HEK293 (cell line): ENCODE data around the gene HPSE2.

Experiments used
- CTCF ChIA-PET: fragments of 350-600 bp; formaldehyde crosslinking; extraction: SDS; loops from one replicate; lab custom pipeline; 2021; ENCODE audit warnings: antibody characterized with exemption; lab: Yijun Ruan, JAX
- POLR2A ChIA-PET: fragments of 300-600 bp; formaldehyde crosslinking; extraction: SDS; loops from one replicate; lab custom pipeline; 2020; ENCODE audit warnings: antibody characterized with exemption, inconsistent platforms; lab: Yijun Ruan, JAX
- H3K27ac ChIP-seq: fragments of 200-500 bp; sonication (Bioruptor generic); 2 replicates; pipeline ENCODE4 v1.5.1; 2014; ENCODE audit warnings: low read depth, low read length, control low read depth, inconsistent platforms; ENCODE audit errors: extremely low read depth
- H3K36me3 ChIP-seq, 2 experiments: fragments of 200-500 bp in 1 of 2; sonication (Bioruptor generic) in 1 of 2; 1 replicate in 1 of 2; 2 replicates in 1 of 2; pipeline ENCODE4 v1.5.1; 2014 to 2017; ENCODE audit warnings: inconsistent platforms in 2 of 2, low read length in 2 of 2; ENCODE audit not compliant: control insufficient read depth in 2 of 2, insufficient read depth in 1 of 2
- H3K4me1 ChIP-seq: fragments of 200-500 bp; sonication (Bioruptor generic); 2 replicates; pipeline ENCODE4 v1.5.1; 2014; ENCODE audit warnings: mild to moderate bottlenecking, low read length, inconsistent platforms; ENCODE audit not compliant: control insufficient read depth, insufficient read depth
- H3K4me3 ChIP-seq: 2 replicates; pipeline ENCODE4 v1.5.1; 2011; ENCODE audit warnings: low read depth, mild to moderate bottlenecking, control low read depth, low read length, moderate library complexity
- H3K9me3 ChIP-seq: fragments of 200-500 bp; sonication (Bioruptor generic); 2 replicates; pipeline ENCODE4 v1.5.1; 2014; ENCODE audit warnings: low read depth, low read length, inconsistent platforms; ENCODE audit not compliant: control insufficient read depth, insufficient read depth
- HOXA7 ChIP-seq: sonication (generic); formaldehyde crosslinking; IDR thresholded peaks from 2 replicates; pipeline ENCODE4 v1.8.1; 2022; ENCODE audit warnings: missing genetic modification reagents, borderline replicate concordance
- KLF10 ChIP-seq: fragments of 450-650 bp; IDR thresholded peaks from 2 replicates; pipeline ENCODE4 v1.5.1; 2018; ENCODE audit warnings: missing biosample characterization, mild to moderate bottlenecking, missing genetic modification characterization
- KLF16 ChIP-seq: fragments of 450-650 bp; formaldehyde crosslinking; IDR thresholded peaks from 2 replicates; pipeline ENCODE4 v1.5.1; 2017; ENCODE audit warnings: missing biosample characterization, missing genetic modification characterization
- RBAK ChIP-seq: fragments of 450-650 bp; formaldehyde crosslinking; IDR thresholded peaks from 2 replicates; pipeline ENCODE4 v1.5.1; 2016; ENCODE audit warnings: missing biosample characterization, missing genetic modification characterization
- WT1 ChIP-seq: fragments of 450-650 bp; formaldehyde crosslinking; IDR thresholded peaks from 2 replicates; pipeline ENCODE4 v1.5.1; 2016; ENCODE audit warnings: missing biosample characterization, missing genetic modification characterization
- ZBTB1 ChIP-seq: fragments of 450-650 bp; formaldehyde crosslinking; IDR thresholded peaks from 2 replicates; pipeline ENCODE4 v1.5.1; 2016; ENCODE audit warnings: missing biosample characterization, missing genetic modification characterization
- ZBTB20 ChIP-seq: fragments of 450-650 bp; formaldehyde crosslinking; IDR thresholded peaks from 2 replicates; pipeline ENCODE4 v1.5.1; 2016; ENCODE audit warnings: missing biosample characterization, missing genetic modification characterization
- ZBTB21 ChIP-seq: fragments of 450-650 bp; formaldehyde crosslinking; IDR thresholded peaks from 2 replicates; pipeline ENCODE4 v1.5.1; 2017; ENCODE audit warnings: missing biosample characterization, missing genetic modification characterization
- ZBTB8A ChIP-seq: fragments of 450-650 bp; formaldehyde crosslinking; IDR thresholded peaks from 2 replicates; pipeline ENCODE4 v1.5.1; 2016; ENCODE audit warnings: missing biosample characterization, missing genetic modification characterization
- ZEB2 ChIP-seq: fragments of 450-650 bp; formaldehyde crosslinking; IDR thresholded peaks from 2 replicates; pipeline ENCODE4 v1.5.1; 2016; ENCODE audit warnings: missing biosample characterization, missing genetic modification characterization
- ZNF10 ChIP-seq: fragments of 450-650 bp; formaldehyde crosslinking; IDR thresholded peaks from 2 replicates; pipeline ENCODE4 v1.5.1; 2017; ENCODE audit warnings: missing biosample characterization, missing genetic modification characterization
- ZNF175 ChIP-seq: fragments of 450-650 bp; formaldehyde crosslinking; IDR thresholded peaks from 2 replicates; pipeline ENCODE4 v1.5.1; 2016; ENCODE audit warnings: missing biosample characterization, missing genetic modification characterization
- ZNF335 ChIP-seq: fragments of 450-650 bp; formaldehyde crosslinking; conservative IDR thresholded peaks from 2 replicates; pipeline ENCODE4 v1.5.1; 2016; ENCODE audit warnings: missing biosample characterization, missing genetic modification characterization
- ZNF394 ChIP-seq: fragments of 450-650 bp; formaldehyde crosslinking; IDR thresholded peaks from 2 replicates; pipeline ENCODE4 v1.5.1; 2016; ENCODE audit warnings: missing biosample characterization, missing genetic modification characterization, mild to moderate bottlenecking, moderate library complexity, borderline replicate concordance
- ZNF433 ChIP-seq: fragments of 450-650 bp; formaldehyde crosslinking; IDR thresholded peaks from 2 replicates; pipeline ENCODE4 v1.5.1; 2016; ENCODE audit warnings: missing biosample characterization, missing genetic modification characterization, low read depth
- ZNF449 ChIP-seq: fragments of 450-650 bp; formaldehyde crosslinking; IDR thresholded peaks from 2 replicates; pipeline ENCODE4 v1.5.1; 2017; ENCODE audit warnings: missing biosample characterization, mild to moderate bottlenecking, missing genetic modification characterization, moderate library complexity
- ZNF513 ChIP-seq: fragments of 450-650 bp; IDR thresholded peaks from 2 replicates; pipeline ENCODE4 v1.5.1; 2018; ENCODE audit warnings: missing biosample characterization, missing genetic modification characterization
- ZNF585B ChIP-seq: fragments of 450-650 bp; formaldehyde crosslinking; IDR thresholded peaks from 2 replicates; pipeline ENCODE4 v1.5.1; 2016; ENCODE audit warnings: missing biosample characterization, missing genetic modification characterization
- ZNF658 ChIP-seq: fragments of 450-650 bp; formaldehyde crosslinking; IDR thresholded peaks from 2 replicates; pipeline ENCODE4; 2016; ENCODE audit warnings: missing biosample characterization, missing genetic modification characterization
- ZNF660 ChIP-seq: fragments of 450-650 bp; IDR thresholded peaks from 2 replicates; pipeline ENCODE4 v1.5.1; 2018; ENCODE audit warnings: missing biosample characterization, mild to moderate bottlenecking, missing genetic modification characterization
- ZNF677 ChIP-seq: fragments of 450-650 bp; IDR thresholded peaks from 2 replicates; pipeline ENCODE4 v1.5.0; 2018; ENCODE audit warnings: missing biosample characterization, mild to moderate bottlenecking, missing genetic modification characterization, moderate library complexity
- ZNF707 ChIP-seq: fragments of 450-650 bp; formaldehyde crosslinking; IDR thresholded peaks from 2 replicates; pipeline ENCODE4 v1.5.1; 2016; ENCODE audit warnings: missing biosample characterization, missing genetic modification characterization
- ZNF843 ChIP-seq: fragments of 450-650 bp; formaldehyde crosslinking; IDR thresholded peaks from 2 replicates; pipeline ENCODE4 v1.5.1; 2016; ENCODE audit warnings: missing biosample characterization, missing genetic modification characterization
- TF ChIP-seq, protein P1 (sequence below): fragments of 450-650 bp; formaldehyde crosslinking; IDR thresholded peaks from 2 replicates; pipeline ENCODE4 v1.5.1; 2016; ENCODE audit warnings: missing biosample characterization, missing genetic modification characterization
- TF ChIP-seq, protein P2 (sequence below): fragments of 450-650 bp; formaldehyde crosslinking; IDR thresholded peaks from 2 replicates; pipeline ENCODE4 v1.5.1; 2016; ENCODE audit warnings: missing biosample characterization, missing genetic modification characterization, low read depth
- TF ChIP-seq, protein P3 (sequence below): fragments of 450-650 bp; formaldehyde crosslinking; optimal IDR thresholded peaks from 2 replicates; pipeline ENCODE3; 2016; ENCODE audit warnings: missing biosample characterization, mild to moderate bottlenecking, missing genetic modification characterization

Gene HPSE2

GRCh38 chr10:99235658-99236626 is at the start of gene HPSE2 (continued):
- no peak for TF ChIP-seq ZNF433

DNA sequence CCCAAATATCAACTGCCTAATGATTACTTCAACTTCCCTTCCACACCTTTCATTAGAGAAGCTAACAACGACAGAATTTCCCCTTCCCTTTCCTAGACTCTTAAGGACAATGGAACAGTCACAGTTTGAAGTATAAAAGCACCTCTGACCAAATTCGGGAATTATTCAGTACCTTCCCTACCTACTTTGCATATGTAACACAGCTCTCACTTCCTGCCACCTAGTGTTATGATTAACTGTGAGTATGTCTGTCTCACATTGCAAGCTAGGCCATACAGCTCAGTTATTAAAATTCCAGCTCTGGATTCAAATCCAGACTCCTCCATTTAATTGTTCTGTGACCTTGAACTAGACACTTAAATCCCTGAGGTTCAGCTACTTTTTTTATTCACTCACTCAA is 44.8 kb upstream of the HPSE2 start:
- H3K9me3 ChIP-seq, result no peaks in the 10 kb centered on the region; the same call in 1 of the 2 replicates
- no peaks in the 10 kb centered on the region for H3K36me3 ChIP-seq
- POLR2A ChIA-PET, result no interaction called here
- H3K4me1 ChIP-seq, result peaks cover 8% of the 10 kb centered on the region
- TF ChIP-seq RBAK (tag by site-specific recombination), result no peak
- TF ChIP-seq ZBTB1 (tag by site-specific recombination), result no peak
- no peak for TF ChIP-seq ZBTB21 (tag by site-specific recombination)
- TF ChIP-seq, protein P1, sequence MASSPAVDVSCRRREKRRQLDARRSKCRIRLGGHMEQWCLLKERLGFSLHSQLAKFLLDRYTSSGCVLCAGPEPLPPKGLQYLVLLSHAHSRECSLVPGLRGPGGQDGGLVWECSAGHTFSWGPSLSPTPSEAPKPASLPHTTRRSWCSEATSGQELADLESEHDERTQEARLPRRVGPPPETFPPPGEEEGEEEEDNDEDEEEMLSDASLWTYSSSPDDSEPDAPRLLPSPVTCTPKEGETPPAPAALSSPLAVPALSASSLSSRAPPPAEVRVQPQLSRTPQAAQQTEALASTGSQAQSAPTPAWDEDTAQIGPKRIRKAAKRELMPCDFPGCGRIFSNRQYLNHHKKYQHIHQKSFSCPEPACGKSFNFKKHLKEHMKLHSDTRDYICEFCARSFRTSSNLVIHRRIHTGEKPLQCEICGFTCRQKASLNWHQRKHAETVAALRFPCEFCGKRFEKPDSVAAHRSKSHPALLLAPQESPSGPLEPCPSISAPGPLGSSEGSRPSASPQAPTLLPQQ, result no peak
- TF ChIP-seq, protein P2, sequence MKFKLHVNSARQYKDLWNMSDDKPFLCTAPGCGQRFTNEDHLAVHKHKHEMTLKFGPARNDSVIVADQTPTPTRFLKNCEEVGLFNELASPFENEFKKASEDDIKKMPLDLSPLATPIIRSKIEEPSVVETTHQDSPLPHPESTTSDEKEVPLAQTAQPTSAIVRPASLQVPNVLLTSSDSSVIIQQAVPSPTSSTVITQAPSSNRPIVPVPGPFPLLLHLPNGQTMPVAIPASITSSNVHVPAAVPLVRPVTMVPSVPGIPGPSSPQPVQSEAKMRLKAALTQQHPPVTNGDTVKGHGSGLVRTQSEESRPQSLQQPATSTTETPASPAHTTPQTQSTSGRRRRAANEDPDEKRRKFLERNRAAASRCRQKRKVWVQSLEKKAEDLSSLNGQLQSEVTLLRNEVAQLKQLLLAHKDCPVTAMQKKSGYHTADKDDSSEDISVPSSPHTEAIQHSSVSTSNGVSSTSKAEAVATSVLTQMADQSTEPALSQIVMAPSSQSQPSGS (tag by site-specific recombination), result no peak
- TF ChIP-seq ZEB2 (tag by site-specific recombination), result no peak
- no peak for TF ChIP-seq ZBTB8A
- TF ChIP-seq ZNF660 (tag by site-specific recombination), result no peak
- no peak for TF ChIP-seq ZNF843 (tag by site-specific recombination)
- no peak for TF ChIP-seq ZNF585B (tag by site-specific recombination)
- no peak for TF ChIP-seq ZNF707
- no peak for TF ChIP-seq ZNF335
- no peak for TF ChIP-seq ZNF677 (tag by site-specific recombination)
- TF ChIP-seq ZNF175 (tag by site-specific recombination), result no peak
- no peak for TF ChIP-seq HOXA7 (CRISPR knock-in tag)
- no peak for TF ChIP-seq ZNF658 (tag by site-specific recombination)
- TF ChIP-seq ZNF513 (tag by site-specific recombination), result no peak
- TF ChIP-seq, all 188 proteins: peak for 0
- CTCF ChIA-PET, result interaction anchor here (0.8 to 1.2 kb wide), 4 partner anchors 9 to 813 kb away, joined by 3 to 6 read pairs (median 3); no protein-coding TSS in a partner anchor
- Histone ChIP-seq H3K4me3 (no peak overlapping the region), H3K27ac (no peak overlapping the region)

GRCh38 chr10:99279626-99280111 is 44.0 kb upstream of the HPSE2 start:
- peak overlapping the region; percentile 34 for H3K27ac ChIP-seq
- H3K4me1 ChIP-seq, result peaks cover 8% of the 10 kb centered on the region
- POLR2A ChIA-PET, result interaction anchor here (0.6 to 1.0 kb wide), 2 partner anchors 151 to 901 kb away, joined by 4 read pairs; partner anchors contain the start of gene GOT1
- no peak overlapping the region for H3K4me3 ChIP-seq
- CTCF ChIA-PET, result interaction anchor here (0.6 to 1.3 kb wide), 9 partner anchors 10 to 813 kb away, joined by 3 to 8 read pairs (median 3); no protein-coding TSS in a partner anchor
- H3K9me3 ChIP-seq, result no peaks in the 10 kb centered on the region; the same call in 1 of the 2 replicates
- no peaks in the 10 kb centered on the region for H3K36me3 ChIP-seq
- TF ChIP-seq KLF10 (tag by site-specific recombination) (peak; percentile 74), ZNF10 (tag by site-specific recombination) (no peak), KLF16 (tag by site-specific recombination) (no peak), WT1 (tag by site-specific recombination) (peak; percentile 92), ZNF394 (no peak), ZNF449 (tag by site-specific recombination) (no peak), HOXA7 (CRISPR knock-in tag) (no peak), ZBTB20 (tag by site-specific recombination) (peak; percentile 13; the same call in 1 of the 2 replicates), ZNF433 (no peak)
- TF ChIP-seq, protein P3, sequence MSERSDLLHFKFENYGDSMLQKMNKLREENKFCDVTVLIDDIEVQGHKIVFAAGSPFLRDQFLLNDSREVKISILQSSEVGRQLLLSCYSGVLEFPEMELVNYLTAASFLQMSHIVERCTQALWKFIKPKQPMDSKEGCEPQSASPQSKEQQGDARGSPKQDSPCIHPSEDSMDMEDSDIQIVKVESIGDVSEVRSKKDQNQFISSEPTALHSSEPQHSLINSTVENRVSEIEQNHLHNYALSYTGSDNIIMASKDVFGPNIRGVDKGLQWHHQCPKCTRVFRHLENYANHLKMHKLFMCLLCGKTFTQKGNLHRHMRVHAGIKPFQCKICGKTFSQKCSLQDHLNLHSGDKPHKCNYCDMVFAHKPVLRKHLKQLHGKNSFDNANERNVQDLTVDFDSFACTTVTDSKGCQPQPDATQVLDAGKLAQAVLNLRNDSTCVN (tag by site-specific recombination), result no peak
